IMR-90 (cell line): ENCODE measurements around the gene IL37. TPM values are rescaled to one million over a fixed set of nuclear protein-coding genes. Genes with fewer than 3 reads are reported as not detected.

Source experiments
- ATAC-seq: fragments of 200-7000 bp; cut with Tn5 transposase; 2 replicates; pipeline ENCODE4 v1.9.1; 2020; ENCODE audit warnings: low read depth, mild to moderate bottlenecking, moderate library complexity
- BruUV-seq: library from RNA; stranded (reverse); fragments of 400-500 nt; replicated peaks from 2 replicates; lab custom pipeline; 2021; lab: Mats Ljungman, UMichigan
- CTCF ChIA-PET: fragments of 300-600 bp; formaldehyde crosslinking; extraction: SDS; loops from one replicate; lab custom pipeline; 2021; ENCODE audit warnings: antibody characterized with exemption; lab: Yijun Ruan, JAX
- POLR2A ChIA-PET: fragments of 300-600 bp; sonication (Branson Sonifier 250); formaldehyde crosslinking; loops from one replicate; lab custom pipeline; 2022; ENCODE audit warnings: antibody characterized with exemption; ENCODE audit not compliant: unreplicated experiment; lab: Charles Lee
- DNase-seq: peaks from one replicate; pipeline ENCODE4 v3.0.0; 2013
- H2AFZ ChIP-seq: replicated peaks from 2 replicates; pipeline ENCODE3; 2013; ENCODE audit warnings: low read length, mild to moderate bottlenecking; ENCODE audit not compliant: poor library complexity
- H2AK5ac ChIP-seq: 2 replicates; pipeline ENCODE4 v1.6.1; 2013; ENCODE audit warnings: low read depth, low read length, inconsistent platforms
- H2AK9ac ChIP-seq: replicated peaks from 2 replicates; pipeline ENCODE3; 2013; ENCODE audit warnings: mild to moderate bottlenecking, low read depth, low read length, moderate library complexity; ENCODE audit not compliant: poor library complexity
- H2BK120ac ChIP-seq: 2 replicates; pipeline ENCODE4 v1.6.1; 2013; ENCODE audit warnings: low read depth, low read length, inconsistent platforms
- H2BK15ac ChIP-seq: 3 replicates; pipeline ENCODE4 v1.6.1; 2013; ENCODE audit warnings: low read depth, low read length, inconsistent platforms
- H2BK20ac ChIP-seq: 2 replicates; pipeline ENCODE4 v1.6.1; 2013; ENCODE audit warnings: low read depth, mild to moderate bottlenecking, inconsistent platforms, low read length, moderate library complexity
- H2BK5ac ChIP-seq: 2 replicates; pipeline ENCODE4 v1.6.1; 2013; ENCODE audit warnings: mild to moderate bottlenecking, low read depth, low read length, inconsistent platforms; ENCODE audit not compliant: poor library complexity, severe bottlenecking
- H3K14ac ChIP-seq: replicated peaks from 2 replicates; pipeline ENCODE4 v1.6.1; 2013; ENCODE audit warnings: low read depth, low read length, inconsistent platforms
- H3K18ac ChIP-seq: 2 replicates; pipeline ENCODE4 v1.6.1; 2013; ENCODE audit warnings: low read depth, low read length, control low read depth
- H3K23ac ChIP-seq: 2 replicates; pipeline ENCODE4 v1.6.1; 2013; ENCODE audit warnings: low read depth, low read length, inconsistent platforms
- H3K27ac ChIP-seq: 2 replicates; pipeline ENCODE4 v1.5.1; 2013; ENCODE audit warnings: mild to moderate bottlenecking, control low read depth, low read length; ENCODE audit not compliant: insufficient read depth
- H3K27me3 ChIP-seq: 2 replicates; pipeline ENCODE4 v1.6.1; 2013; ENCODE audit warnings: low read length; ENCODE audit not compliant: control insufficient read depth, insufficient read depth
- H3K36me3 ChIP-seq: 2 replicates; pipeline ENCODE4 v1.6.1; 2013; ENCODE audit warnings: low read length, mixed read lengths; ENCODE audit not compliant: control insufficient read depth, insufficient read depth
- H3K4ac ChIP-seq: 2 replicates; pipeline ENCODE4 v1.6.1; 2013; ENCODE audit warnings: low read depth, low read length, inconsistent platforms
- H3K4me1 ChIP-seq: 2 replicates; pipeline ENCODE4 v1.6.1; 2013; ENCODE audit warnings: low read length, mixed read lengths; ENCODE audit not compliant: control insufficient read depth, insufficient read depth
- H3K4me2 ChIP-seq: 2 replicates; pipeline ENCODE4 v1.6.1; 2013; ENCODE audit warnings: low read depth, mild to moderate bottlenecking, control low read depth, low read length, moderate library complexity
- H3K4me3 ChIP-seq: 2 replicates; pipeline ENCODE4 v1.5.1; 2013; ENCODE audit warnings: low read depth, mild to moderate bottlenecking, control low read depth, low read length, moderate library complexity; ENCODE audit not compliant: insufficient read depth
- H3K56ac ChIP-seq: 2 replicates; pipeline ENCODE4 v1.6.1; 2013; ENCODE audit warnings: low read length, inconsistent platforms; ENCODE audit not compliant: insufficient read depth; ENCODE audit errors: extremely low read depth
- H3K79me1 ChIP-seq, 2 experiments: 2 replicates each; pipeline ENCODE4 v1.6.1; 2013; ENCODE audit warnings: low read length in 2 of 2, inconsistent platforms in 1 of 2, low read depth in 1 of 2
- H3K9ac ChIP-seq: 2 replicates; pipeline ENCODE4 v1.6.1; 2013; ENCODE audit warnings: low read depth, low read length, control low read depth
- H3K9me1 ChIP-seq: 2 replicates; pipeline ENCODE4 v1.6.1; 2013; ENCODE audit warnings: low read length, inconsistent platforms; ENCODE audit not compliant: insufficient read depth
- H3K9me3 ChIP-seq: 2 replicates; pipeline ENCODE4 v1.6.1; 2013; ENCODE audit warnings: low read length; ENCODE audit not compliant: control insufficient read depth, insufficient read depth
- H4K20me1 ChIP-seq: 2 replicates; pipeline ENCODE4 v1.6.1; 2013; ENCODE audit warnings: low read length, inconsistent platforms; ENCODE audit not compliant: insufficient read depth
- H4K5ac ChIP-seq: 2 replicates; pipeline ENCODE4 v1.6.1; 2013; ENCODE audit warnings: mild to moderate bottlenecking, low read depth, low read length, control low read depth
- H4K8ac ChIP-seq, 2 experiments: 2 replicates each; pipeline ENCODE4 v1.6.1; 2013; ENCODE audit warnings: low read depth in 2 of 2, low read length in 2 of 2, control low read depth in 1 of 2, inconsistent platforms in 1 of 2
- H4K91ac ChIP-seq: 2 replicates; pipeline ENCODE4 v1.6.1; 2013; ENCODE audit warnings: low read depth, low read length, inconsistent platforms; ENCODE audit not compliant: insufficient read depth
- BHLHE40 ChIP-seq: fragments of 150-350 bp; IDR thresholded peaks from 2 replicates; pipeline ENCODE4 v1.6.1; 2016; ENCODE audit warnings: mild to moderate bottlenecking, low read depth, low read length
- CEBPB ChIP-seq: IDR thresholded peaks from 2 replicates; pipeline ENCODE4 v1.6.1; 2012; ENCODE audit warnings: low read depth, low read length, improper control_type of control experiment
- CHD1 ChIP-seq: IDR thresholded peaks from 2 replicates; pipeline ENCODE4 v1.6.1; 2012; ENCODE audit warnings: low read depth, low read length, improper control_type of control experiment
- FOS ChIP-seq: fragments of 150-350 bp; IDR thresholded peaks from 2 replicates; pipeline ENCODE4 v1.6.1; 2016; ENCODE audit warnings: low read depth, low read length
- MAFK ChIP-seq: IDR thresholded peaks from 2 replicates; pipeline ENCODE4 v1.6.1; 2012; ENCODE audit warnings: low read depth, low read length, improper control_type of control experiment
- MAZ ChIP-seq: IDR thresholded peaks from 2 replicates; pipeline ENCODE4 v1.6.1; 2012; ENCODE audit warnings: low read depth, mild to moderate bottlenecking, low read length, improper control_type of control experiment, moderate library complexity, borderline replicate concordance
- MXI1 ChIP-seq: IDR thresholded peaks from 2 replicates; pipeline ENCODE4 v1.6.1; 2012; ENCODE audit warnings: low read depth, mild to moderate bottlenecking, low read length, moderate library complexity, borderline replicate concordance
- NFE2L2 ChIP-seq: fragments of 150-350 bp; IDR thresholded peaks from 2 replicates; pipeline ENCODE4 v1.6.1; 2016; ENCODE audit warnings: low read depth, mild to moderate bottlenecking, low read length
- POLR2A ChIP-seq: IDR thresholded peaks from 2 replicates; pipeline ENCODE4 v1.6.1; 2012; ENCODE audit warnings: mild to moderate bottlenecking, low read depth, low read length
- RAD21 ChIP-seq: IDR thresholded peaks from 2 replicates; pipeline ENCODE4 v1.6.1; 2012; ENCODE audit warnings: low read length, improper control_type of control experiment
- RCOR1 ChIP-seq: IDR thresholded peaks from 2 replicates; pipeline ENCODE4 v1.6.1; 2012; ENCODE audit warnings: mild to moderate bottlenecking, low read length, improper control_type of control experiment; ENCODE audit not compliant: insufficient replicate concordance
- RFX5 ChIP-seq: IDR thresholded peaks from 2 replicates; pipeline ENCODE4 v1.8.0; 2012; ENCODE audit warnings: low read depth, mild to moderate bottlenecking, low read length, moderate library complexity
- SMC3 ChIP-seq: fragments of 150-350 bp; IDR thresholded peaks from 2 replicates; pipeline ENCODE4 v1.6.1; 2016; ENCODE audit warnings: low read depth, mild to moderate bottlenecking, antibody characterized with exemption, low read length, moderate library complexity
- USF2 ChIP-seq: fragments of 150-350 bp; IDR thresholded peaks from 2 replicates; pipeline ENCODE4 v1.6.1; 2017; ENCODE audit warnings: mild to moderate bottlenecking, antibody characterized with exemption, low read length, low read depth
- WGBS, 2 experiments: methylation state at CpG; one replicate each; pipeline versions ENCODE4 v1.1.5 to v1.1.7; 2013; ENCODE audit warnings: missing lambda C conversion rate in 2 of 2; ENCODE audit not compliant: insufficient read length in 1 of 2; ENCODE audit errors: extremely low coverage in 2 of 2; 5-methylcytosine and 5-hydroxymethylcytosine counted together
- dilution Hi-C: fragments of 300-500 bp; cut with HindIII; formaldehyde crosslinking; loops from one replicate; pipeline ENCODE4 v1.14.3; 2018; ENCODE audit warnings: low sequenced_read_pairs; ENCODE audit not compliant: unreplicated experiment
- in situ Hi-C: fragments of 300-500 bp; cut with MboI; formaldehyde crosslinking; loops from 3 replicates; pipeline ENCODE4 v1.14.3; 2019; ENCODE audit warnings: low sequenced_read_pairs, inconsistent platforms, mixed read lengths
- intact Hi-C: fragments of 100-400 bp; cut with micrococcal nuclease; formaldehyde crosslinking; loops from 2 replicates; pipeline ENCODE4 v1.10.0; 2022
- polyA plus RNA-seq, 3 experiments: library from polyadenylated mRNA; depleted of rRNA; stranded (reverse); fragments of >200 nt; gene quantifications; 2 replicates each; pipeline ENCODE4 v1.2.3, GENCODE V29; 2012; ENCODE audit warnings: low replicate concordance in 1 of 3
- total RNA-seq: library from RNA; depleted of rRNA; stranded (reverse); fragments of >200 nt; gene quantifications from 2 replicates; pipeline ENCODE4 v1.2.3, GENCODE V29; 2012
- TF ChIP-seq, protein P1 (sequence below): conservative IDR thresholded peaks from 2 replicates; pipeline ENCODE4 v1.5.1; 2012; ENCODE audit warnings: mild to moderate bottlenecking, low read depth, low read length, improper control_type of control experiment
- TF ChIP-seq, protein P2 (sequence below): fragments of 150-350 bp; IDR thresholded peaks from 2 replicates; pipeline ENCODE4 v1.6.1; 2016; ENCODE audit warnings: low read depth, mild to moderate bottlenecking, low read length, moderate library complexity, borderline replicate concordance

The IL37 gene
- total and polyA plus RNA-seq, 2 of the 4 experiments (the other 2 are of a cell fraction) = 0.15 TPM; not detected in 1

GRCh38 chr2:112893752-112894151 lies 17.2 kb upstream of the IL37 start:
- Histone ChIP-seq H2BK20ac (no peak overlapping the region), H2BK5ac (no peak overlapping the region), H3K27me3 (peaks cover 3% of the 10 kb centered on the region), H3K9me3 (no peaks in the 10 kb centered on the region), H2AK9ac (no peak overlapping the region), H2AK5ac (no peak overlapping the region), H3K4me1 (no peaks in the 10 kb centered on the region), H4K8ac (no peak overlapping the region), H4K20me1 (no peaks in the 10 kb centered on the region), H3K4me3 (no peak overlapping the region), H3K18ac (no peak overlapping the region), H3K23ac (no peak overlapping the region), H2AFZ (no peak overlapping the region), H3K56ac (no peak overlapping the region), H3K4me2 (no peak overlapping the region), H4K91ac (no peak overlapping the region), H3K79me1 (no peaks in the 10 kb centered on the region), H3K27ac (no peak overlapping the region), H3K14ac (no peak overlapping the region), H3K4ac (no peak overlapping the region), H3K9ac (no peak overlapping the region), H2BK120ac (no peak overlapping the region), H2BK15ac (no peak overlapping the region), H4K5ac (no peak overlapping the region), H3K36me3 (no peaks in the 10 kb centered on the region), H3K9me1 (no peaks in the 10 kb centered on the region; the same call in 1 of the 2 replicates)
- BruUV-seq = no TSS peak
- in situ Hi-C loops (no loop called here), intact Hi-C loops (no loop called here), dilution Hi-C loops (no loop called here)
- CTCF ChIA-PET = no interaction called here
- DNase-seq (no peak), ATAC-seq (no peak)
- TF ChIP-seq BHLHE40 (no peak), RFX5 (no peak), RCOR1 (no peak), RAD21 (no peak), CHD1 (no peak), POLR2A (no peak), MAZ (no peak), MAFK (no peak), MXI1 (no peak), FOS (no peak), NFE2L2 (no peak), USF2 (no peak), CEBPB (no peak), SMC3 (no peak)
- TF ChIP-seq, protein P1, sequence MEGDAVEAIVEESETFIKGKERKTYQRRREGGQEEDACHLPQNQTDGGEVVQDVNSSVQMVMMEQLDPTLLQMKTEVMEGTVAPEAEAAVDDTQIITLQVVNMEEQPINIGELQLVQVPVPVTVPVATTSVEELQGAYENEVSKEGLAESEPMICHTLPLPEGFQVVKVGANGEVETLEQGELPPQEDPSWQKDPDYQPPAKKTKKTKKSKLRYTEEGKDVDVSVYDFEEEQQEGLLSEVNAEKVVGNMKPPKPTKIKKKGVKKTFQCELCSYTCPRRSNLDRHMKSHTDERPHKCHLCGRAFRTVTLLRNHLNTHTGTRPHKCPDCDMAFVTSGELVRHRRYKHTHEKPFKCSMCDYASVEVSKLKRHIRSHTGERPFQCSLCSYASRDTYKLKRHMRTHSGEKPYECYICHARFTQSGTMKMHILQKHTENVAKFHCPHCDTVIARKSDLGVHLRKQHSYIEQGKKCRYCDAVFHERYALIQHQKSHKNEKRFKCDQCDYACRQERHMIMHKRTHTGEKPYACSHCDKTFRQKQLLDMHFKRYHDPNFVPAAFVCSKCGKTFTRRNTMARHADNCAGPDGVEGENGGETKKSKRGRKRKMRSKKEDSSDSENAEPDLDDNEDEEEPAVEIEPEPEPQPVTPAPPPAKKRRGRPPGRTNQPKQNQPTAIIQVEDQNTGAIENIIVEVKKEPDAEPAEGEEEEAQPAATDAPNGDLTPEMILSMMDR = no peak
- TF ChIP-seq, protein P2, sequence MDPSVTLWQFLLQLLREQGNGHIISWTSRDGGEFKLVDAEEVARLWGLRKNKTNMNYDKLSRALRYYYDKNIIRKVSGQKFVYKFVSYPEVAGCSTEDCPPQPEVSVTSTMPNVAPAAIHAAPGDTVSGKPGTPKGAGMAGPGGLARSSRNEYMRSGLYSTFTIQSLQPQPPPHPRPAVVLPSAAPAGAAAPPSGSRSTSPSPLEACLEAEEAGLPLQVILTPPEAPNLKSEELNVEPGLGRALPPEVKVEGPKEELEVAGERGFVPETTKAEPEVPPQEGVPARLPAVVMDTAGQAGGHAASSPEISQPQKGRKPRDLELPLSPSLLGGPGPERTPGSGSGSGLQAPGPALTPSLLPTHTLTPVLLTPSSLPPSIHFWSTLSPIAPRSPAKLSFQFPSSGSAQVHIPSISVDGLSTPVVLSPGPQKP = no peak
- no CpG with 5 or more reads among the region's 2 CpGs for WGBS, 2 experiments
- POLR2A ChIA-PET = no interaction called here
